HepG2 (cell line): ENCODE data around the gene SYDE2. TPM values are rescaled to one million over a fixed set of nuclear protein-coding genes. Genes with fewer than 3 reads are reported as not detected.

Experiments used
- ATAC-seq: fragments of 200-7000 bp; cut with Tn5 transposase; 3 replicates; pipeline ENCODE4 v1.9.1; 2020; ENCODE audit warnings: mild to moderate bottlenecking, moderate library complexity
- BruUV-seq: library from RNA; stranded (reverse); fragments of 400-500 nt; replicated peaks from 2 replicates; lab custom pipeline; 2021; lab: Mats Ljungman, UMichigan
- CTCF ChIA-PET: fragments of 300-600 bp; formaldehyde crosslinking; extraction: SDS; loops from one replicate; lab custom pipeline; 2021; ENCODE audit warnings: low total read pairs, inconsistent platforms, low intra/inter-chr PET ratio; lab: Yijun Ruan, JAX
- POLR2A ChIA-PET: fragments of 350-600 bp; sonication (Branson Sonifier 250); formaldehyde crosslinking; loops from one replicate; lab custom pipeline; 2020; ENCODE audit warnings: antibody characterized with exemption, inconsistent platforms; lab: Yijun Ruan, JAX
- DNase-seq: peaks from one replicate; pipeline ENCODE4 v3.0.0-alpha.2; 2015; ENCODE audit warnings: low spot score
- FAIRE-seq: peaks from 3 replicates; lab custom pipeline; 2011; peaks lifted over from hg19 to GRCh38; lab: Jason Lieb, UNC
- H2AFZ ChIP-seq: one replicate; pipeline ENCODE4 v1.6.1; 2011; ENCODE audit warnings: low read length, inconsistent platforms
- H3K27ac ChIP-seq: fragments of 300-600 bp; 3 replicates; pipeline ENCODE4 v1.8.0; 2011; ENCODE audit warnings: mixed run types, mild to moderate bottlenecking, mixed read lengths, low read length, inconsistent platforms; ENCODE audit not compliant: insufficient read depth; ENCODE audit errors: extremely low read length
- H3K27me3 ChIP-seq, 2 experiments: fragments of 200-600 bp in 1 of 2; 2 replicates in 1 of 2; 3 replicates in 1 of 2; pipeline versions ENCODE4 v1.6.0 to v1.8.0; 2011; ENCODE audit warnings: low read length in 2 of 2, mild to moderate bottlenecking in 2 of 2, moderate library complexity in 2 of 2, inconsistent platforms in 1 of 2; ENCODE audit not compliant: insufficient read depth in 2 of 2, control insufficient read depth in 1 of 2
- H3K36me3 ChIP-seq, 2 experiments: fragments of 200-600 bp in 1 of 2; replicated peaks in 1 of 2; 2 replicates in 1 of 2; 3 replicates in 1 of 2; pipeline versions ENCODE4 v1.5.1 to v1.8.0; 2011; ENCODE audit warnings: low read length in 2 of 2, inconsistent platforms in 1 of 2; ENCODE audit not compliant: insufficient read depth in 2 of 2, control insufficient read depth in 1 of 2
- H3K4me1 ChIP-seq: 2 replicates; pipeline ENCODE4 v1.5.1; 2012; ENCODE audit warnings: low read length, inconsistent platforms; ENCODE audit not compliant: insufficient read depth
- H3K4me2 ChIP-seq: 2 replicates; pipeline ENCODE4 v1.6.0; 2011; ENCODE audit warnings: low read depth, low read length, inconsistent platforms
- H3K4me3 ChIP-seq, 3 experiments: fragments of 200-600 bp in 1 of 3; sonication (generic), shearing (Covaris generic) in 1 of 3; replicated peaks in 1 of 3; 2 replicates each; pipeline ENCODE4 v1.5.1; 2011 to 2016; ENCODE audit warnings: low read length in 3 of 3, inconsistent platforms in 2 of 3, low read depth in 2 of 3, mild to moderate bottlenecking in 2 of 3, control low read depth in 1 of 3, mixed read lengths in 1 of 3; ENCODE audit not compliant: insufficient read depth in 1 of 3
- H3K79me2 ChIP-seq: one replicate; pipeline ENCODE4 v1.6.1; 2011; ENCODE audit warnings: low read length, inconsistent platforms; ENCODE audit not compliant: insufficient read depth
- H3K9ac ChIP-seq: 2 replicates; pipeline ENCODE4 v1.6.0; 2011; ENCODE audit warnings: mild to moderate bottlenecking, low read depth, low read length, inconsistent platforms; ENCODE audit not compliant: insufficient read depth
- H3K9me3 ChIP-seq: 2 replicates; pipeline ENCODE4 v1.5.1; 2012; ENCODE audit warnings: mild to moderate bottlenecking, low read length
- H4K20me1 ChIP-seq: 2 replicates; pipeline ENCODE4 v1.6.0; 2011; ENCODE audit warnings: inconsistent platforms, mild to moderate bottlenecking, low read length, moderate library complexity; ENCODE audit not compliant: insufficient read depth
- MED13 ChIP-seq: sonication (generic); formaldehyde crosslinking; IDR thresholded peaks from 2 replicates; pipeline ENCODE4 v1.5.0; 2020; ENCODE audit warnings: missing genetic modification reagents
- ZFP37 ChIP-seq: sonication (generic); formaldehyde crosslinking; IDR thresholded peaks from 2 replicates; pipeline ENCODE4 v1.4.0; 2020; ENCODE audit warnings: missing genetic modification reagents, borderline replicate concordance
- ZNF142 ChIP-seq: sonication (generic); formaldehyde crosslinking; IDR thresholded peaks from 2 replicates; pipeline ENCODE4 v1.4.0; 2020; ENCODE audit warnings: missing genetic modification reagents
- WGBS: methylation state at CpG from one replicate; pipeline ENCODE4 v1.1.6; 2017; ENCODE audit warnings: low lambda C conversion rate; 5-methylcytosine and 5-hydroxymethylcytosine counted together
- in situ Hi-C: cut with HindIII; loops from 2 replicates; pipeline ENCODE4 v1.10.0; 2017; ENCODE audit warnings: low pct_unique_long_range_greater_than_20kb; ENCODE audit not compliant: extremely low pct_ligation_motif_present
- intact Hi-C: fragments of 100-400 bp; cut with micrococcal nuclease; formaldehyde crosslinking; loops from one replicate; pipeline ENCODE4 v1.10.0; 2022; ENCODE audit not compliant: unreplicated experiment
- polyA plus RNA-seq, 8 experiments: library from polyadenylated mRNA; depleted of rRNA in 3 of 8; stranded (reverse) in 7 of 8; unstranded in 1 of 8; fragments of >200 nt; fragmentation: Illumina TruSeq in 4 of 8; extraction: Trizol in 4 of 8; gene quantifications; 2 replicates each; pipeline versions ENCODE4 v1.2.1 to v1.2.3, GENCODE V29; 2011 to 2016; ENCODE audit warnings: low read depth in 4 of 8, missing spikeins in 1 of 8, mixed read lengths in 1 of 8; ENCODE audit not compliant: insufficient read depth in 1 of 8
- total RNA-seq, 5 experiments: library from RNA; depleted of rRNA; stranded (reverse); fragments of >200 nt; fragmentation: Illumina TruSeq; extraction: Trizol; gene quantifications; 2 replicates each; pipeline ENCODE4 v1.2.3, GENCODE V29; 2016; ENCODE audit warnings: low read depth in 1 of 5

SYDE2 gene
- total and polyA plus RNA-seq, 2 of the 13 experiments (the other 11 are each of a cell fraction or from before 2014, with no cell fraction given), result 1.8 to 5.3 TPM

- ATAC-seq, result no peak
- H3K4me2 ChIP-seq, result no peak overlapping the region
- no peak for TF ChIP-seq ZFP37 (CRISPR knock-in tag)
- no peak for TF ChIP-seq ZNF142 (CRISPR knock-in tag)
- TF ChIP-seq MED13 (CRISPR knock-in tag), result no peak
- H4K20me1 ChIP-seq, result no peaks in the 10 kb centered on the region
- no peak overlapping the region for H2AFZ ChIP-seq
- no peak for DNase-seq
- H3K27me3 ChIP-seq, result no peaks in the 10 kb centered on the region
- no peak overlapping the region for H3K9ac ChIP-seq
- POLR2A ChIA-PET, result no interaction called here
- CTCF ChIA-PET, result no interaction called here
- 88% methylated on average over 1 of the region's 1 CpG for WGBS
- no peak overlapping the region for H3K27ac ChIP-seq
- H3K4me1 ChIP-seq, result no peaks in the 10 kb centered on the region
- H3K9me3 ChIP-seq, result no peaks in the 10 kb centered on the region
- no peak overlapping the region for H3K4me3 ChIP-seq
- H3K79me2 ChIP-seq, result no peaks in the 10 kb centered on the region
- BruUV-seq, result no TSS peak
- H3K36me3 ChIP-seq, result no peaks in the 10 kb centered on the region
- in situ Hi-C loops, result no loop called here
- intact Hi-C loops, result no loop called here
- no peak for FAIRE-seq
Measured at GRCh38 chr1:85174503-85174902, 26.3 kb downstream of the SYDE2 start.
